ENCODE measurements around the gene QSOX1. TPM values are rescaled to one million over a fixed set of nuclear protein-coding genes. Genes with fewer than 3 reads are reported as not detected.
A peak's percentile ranks its signal among the peaks of the same experiment; 100 is the strongest.

QSOX1 gene
- total and polyA plus RNA-seq, 9 of the 15 experiments (the other 6 are each of a cell fraction or from before 2014, with no cell fraction given) = 4.0 to 53.1 (median 15.0) TPM

DNA sequence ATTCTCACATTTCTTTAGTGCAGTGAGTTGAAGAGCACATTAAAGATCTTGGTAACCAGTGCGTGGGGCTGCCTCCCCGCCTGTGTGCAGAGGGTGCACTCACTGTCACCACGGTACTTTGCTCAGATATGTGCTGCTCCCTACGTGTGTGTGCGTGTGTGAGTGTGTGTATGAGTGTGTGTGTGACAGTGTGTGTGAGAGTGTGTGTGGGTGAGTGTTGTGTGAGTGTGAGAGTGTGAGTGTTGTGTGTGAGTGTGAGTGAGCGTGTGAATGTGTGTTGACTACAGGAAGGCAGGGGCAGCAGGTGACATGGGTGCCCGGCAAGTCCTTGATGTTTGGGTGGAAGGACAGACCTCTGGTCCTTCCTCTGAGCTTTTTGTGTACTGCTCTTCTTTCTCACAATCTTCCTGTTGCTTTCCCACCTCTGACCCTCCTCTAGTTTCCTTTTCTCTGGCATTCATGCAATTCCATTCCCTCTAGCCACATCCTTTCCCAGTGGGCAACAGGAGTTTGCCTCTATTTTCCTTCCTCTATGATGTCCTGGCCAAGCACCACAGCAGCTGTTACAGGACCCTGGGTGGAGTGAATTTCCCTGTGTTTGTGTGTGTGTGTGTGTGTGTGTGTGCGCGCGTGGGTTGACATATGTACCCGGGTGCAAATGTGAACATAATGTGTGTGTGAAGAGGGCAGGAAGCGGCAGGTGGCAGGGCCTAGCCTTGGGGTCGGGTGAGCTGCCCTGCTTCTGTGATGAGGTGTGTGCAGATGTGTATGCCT lies 95.2 kb downstream of the QSOX1 start (continued):
- TF ChIP-seq, protein P1, sequence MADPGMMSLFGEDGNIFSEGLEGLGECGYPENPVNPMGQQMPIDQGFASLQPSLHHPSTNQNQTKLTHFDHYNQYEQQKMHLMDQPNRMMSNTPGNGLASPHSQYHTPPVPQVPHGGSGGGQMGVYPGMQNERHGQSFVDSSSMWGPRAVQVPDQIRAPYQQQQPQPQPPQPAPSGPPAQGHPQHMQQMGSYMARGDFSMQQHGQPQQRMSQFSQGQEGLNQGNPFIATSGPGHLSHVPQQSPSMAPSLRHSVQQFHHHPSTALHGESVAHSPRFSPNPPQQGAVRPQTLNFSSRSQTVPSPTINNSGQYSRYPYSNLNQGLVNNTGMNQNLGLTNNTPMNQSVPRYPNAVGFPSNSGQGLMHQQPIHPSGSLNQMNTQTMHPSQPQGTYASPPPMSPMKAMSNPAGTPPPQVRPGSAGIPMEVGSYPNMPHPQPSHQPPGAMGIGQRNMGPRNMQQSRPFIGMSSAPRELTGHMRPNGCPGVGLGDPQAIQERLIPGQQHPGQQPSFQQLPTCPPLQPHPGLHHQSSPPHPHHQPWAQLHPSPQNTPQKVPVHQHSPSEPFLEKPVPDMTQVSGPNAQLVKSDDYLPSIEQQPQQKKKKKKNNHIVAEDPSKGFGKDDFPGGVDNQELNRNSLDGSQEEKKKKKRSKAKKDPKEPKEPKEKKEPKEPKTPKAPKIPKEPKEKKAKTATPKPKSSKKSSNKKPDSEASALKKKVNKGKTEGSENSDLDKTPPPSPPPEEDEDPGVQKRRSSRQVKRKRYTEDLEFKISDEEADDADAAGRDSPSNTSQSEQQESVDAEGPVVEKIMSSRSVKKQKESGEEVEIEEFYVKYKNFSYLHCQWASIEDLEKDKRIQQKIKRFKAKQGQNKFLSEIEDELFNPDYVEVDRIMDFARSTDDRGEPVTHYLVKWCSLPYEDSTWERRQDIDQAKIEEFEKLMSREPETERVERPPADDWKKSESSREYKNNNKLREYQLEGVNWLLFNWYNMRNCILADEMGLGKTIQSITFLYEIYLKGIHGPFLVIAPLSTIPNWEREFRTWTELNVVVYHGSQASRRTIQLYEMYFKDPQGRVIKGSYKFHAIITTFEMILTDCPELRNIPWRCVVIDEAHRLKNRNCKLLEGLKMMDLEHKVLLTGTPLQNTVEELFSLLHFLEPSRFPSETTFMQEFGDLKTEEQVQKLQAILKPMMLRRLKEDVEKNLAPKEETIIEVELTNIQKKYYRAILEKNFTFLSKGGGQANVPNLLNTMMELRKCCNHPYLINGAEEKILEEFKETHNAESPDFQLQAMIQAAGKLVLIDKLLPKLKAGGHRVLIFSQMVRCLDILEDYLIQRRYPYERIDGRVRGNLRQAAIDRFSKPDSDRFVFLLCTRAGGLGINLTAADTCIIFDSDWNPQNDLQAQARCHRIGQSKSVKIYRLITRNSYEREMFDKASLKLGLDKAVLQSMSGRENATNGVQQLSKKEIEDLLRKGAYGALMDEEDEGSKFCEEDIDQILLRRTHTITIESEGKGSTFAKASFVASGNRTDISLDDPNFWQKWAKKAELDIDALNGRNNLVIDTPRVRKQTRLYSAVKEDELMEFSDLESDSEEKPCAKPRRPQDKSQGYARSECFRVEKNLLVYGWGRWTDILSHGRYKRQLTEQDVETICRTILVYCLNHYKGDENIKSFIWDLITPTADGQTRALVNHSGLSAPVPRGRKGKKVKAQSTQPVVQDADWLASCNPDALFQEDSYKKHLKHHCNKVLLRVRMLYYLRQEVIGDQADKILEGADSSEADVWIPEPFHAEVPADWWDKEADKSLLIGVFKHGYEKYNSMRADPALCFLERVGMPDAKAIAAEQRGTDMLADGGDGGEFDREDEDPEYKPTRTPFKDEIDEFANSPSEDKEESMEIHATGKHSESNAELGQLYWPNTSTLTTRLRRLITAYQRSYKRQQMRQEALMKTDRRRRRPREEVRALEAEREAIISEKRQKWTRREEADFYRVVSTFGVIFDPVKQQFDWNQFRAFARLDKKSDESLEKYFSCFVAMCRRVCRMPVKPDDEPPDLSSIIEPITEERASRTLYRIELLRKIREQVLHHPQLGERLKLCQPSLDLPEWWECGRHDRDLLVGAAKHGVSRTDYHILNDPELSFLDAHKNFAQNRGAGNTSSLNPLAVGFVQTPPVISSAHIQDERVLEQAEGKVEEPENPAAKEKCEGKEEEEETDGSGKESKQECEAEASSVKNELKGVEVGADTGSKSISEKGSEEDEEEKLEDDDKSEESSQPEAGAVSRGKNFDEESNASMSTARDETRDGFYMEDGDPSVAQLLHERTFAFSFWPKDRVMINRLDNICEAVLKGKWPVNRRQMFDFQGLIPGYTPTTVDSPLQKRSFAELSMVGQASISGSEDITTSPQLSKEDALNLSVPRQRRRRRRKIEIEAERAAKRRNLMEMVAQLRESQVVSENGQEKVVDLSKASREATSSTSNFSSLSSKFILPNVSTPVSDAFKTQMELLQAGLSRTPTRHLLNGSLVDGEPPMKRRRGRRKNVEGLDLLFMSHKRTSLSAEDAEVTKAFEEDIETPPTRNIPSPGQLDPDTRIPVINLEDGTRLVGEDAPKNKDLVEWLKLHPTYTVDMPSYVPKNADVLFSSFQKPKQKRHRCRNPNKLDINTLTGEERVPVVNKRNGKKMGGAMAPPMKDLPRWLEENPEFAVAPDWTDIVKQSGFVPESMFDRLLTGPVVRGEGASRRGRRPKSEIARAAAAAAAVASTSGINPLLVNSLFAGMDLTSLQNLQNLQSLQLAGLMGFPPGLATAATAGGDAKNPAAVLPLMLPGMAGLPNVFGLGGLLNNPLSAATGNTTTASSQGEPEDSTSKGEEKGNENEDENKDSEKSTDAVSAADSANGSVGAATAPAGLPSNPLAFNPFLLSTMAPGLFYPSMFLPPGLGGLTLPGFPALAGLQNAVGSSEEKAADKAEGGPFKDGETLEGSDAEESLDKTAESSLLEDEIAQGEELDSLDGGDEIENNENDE (IDR thresholded peaks at IDR 0.05; ENCODE audit: low read depth, low read length) = no peak
- TF ChIP-seq ZNF444 (CRISPR knock-in tag; IDR thresholded peaks at IDR 0.05) (no peak), RAD21 (CRISPR knock-in tag; conservative IDR thresholded peaks at IDR 0.05 in 1 of 2, IDR thresholded peaks at IDR 0.05 in 1 of 2) (peak in 1 of 2 experiments; percentile 0; a peak in 1 of 4 replicates), TSC22D4 (tag; IDR thresholded peaks at IDR 0.05) (0 out of 2 replicates have a peak, but pooled peaks have one; percentile 14), OTX1 (CRISPR knock-in tag; IDR thresholded peaks at IDR 0.05) (peak; percentile 53; the same call in 1 of the 2 replicates), CBFA2T2 (conservative IDR thresholded peaks at IDR 0.05) (no peak), MCM3 (IDR thresholded peaks at IDR 0.05) (peak; percentile 33; the same call in 1 of the 2 replicates)
- TF ChIP-seq, protein P2, sequence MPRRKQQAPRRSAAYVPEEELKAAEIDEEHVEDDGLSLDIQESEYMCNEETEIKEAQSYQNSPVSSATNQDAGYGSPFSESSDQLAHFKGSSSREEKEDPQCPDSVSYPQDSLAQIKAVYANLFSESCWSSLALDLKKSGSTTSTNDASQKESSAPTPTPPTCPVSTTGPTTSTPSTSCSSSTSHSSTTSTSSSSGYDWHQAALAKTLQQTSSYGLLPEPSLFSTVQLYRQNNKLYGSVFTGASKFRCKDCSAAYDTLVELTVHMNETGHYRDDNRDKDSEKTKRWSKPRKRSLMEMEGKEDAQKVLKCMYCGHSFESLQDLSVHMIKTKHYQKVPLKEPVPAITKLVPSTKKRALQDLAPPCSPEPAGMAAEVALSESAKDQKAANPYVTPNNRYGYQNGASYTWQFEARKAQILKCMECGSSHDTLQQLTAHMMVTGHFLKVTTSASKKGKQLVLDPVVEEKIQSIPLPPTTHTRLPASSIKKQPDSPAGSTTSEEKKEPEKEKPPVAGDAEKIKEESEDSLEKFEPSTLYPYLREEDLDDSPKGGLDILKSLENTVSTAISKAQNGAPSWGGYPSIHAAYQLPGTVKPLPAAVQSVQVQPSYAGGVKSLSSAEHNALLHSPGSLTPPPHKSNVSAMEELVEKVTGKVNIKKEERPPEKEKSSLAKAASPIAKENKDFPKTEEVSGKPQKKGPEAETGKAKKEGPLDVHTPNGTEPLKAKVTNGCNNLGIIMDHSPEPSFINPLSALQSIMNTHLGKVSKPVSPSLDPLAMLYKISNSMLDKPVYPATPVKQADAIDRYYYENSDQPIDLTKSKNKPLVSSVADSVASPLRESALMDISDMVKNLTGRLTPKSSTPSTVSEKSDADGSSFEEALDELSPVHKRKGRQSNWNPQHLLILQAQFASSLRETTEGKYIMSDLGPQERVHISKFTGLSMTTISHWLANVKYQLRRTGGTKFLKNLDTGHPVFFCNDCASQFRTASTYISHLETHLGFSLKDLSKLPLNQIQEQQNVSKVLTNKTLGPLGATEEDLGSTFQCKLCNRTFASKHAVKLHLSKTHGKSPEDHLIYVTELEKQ (CRISPR knock-in tag; IDR thresholded peaks at IDR 0.05) = no peak
- TF ChIP-seq, protein P3, sequence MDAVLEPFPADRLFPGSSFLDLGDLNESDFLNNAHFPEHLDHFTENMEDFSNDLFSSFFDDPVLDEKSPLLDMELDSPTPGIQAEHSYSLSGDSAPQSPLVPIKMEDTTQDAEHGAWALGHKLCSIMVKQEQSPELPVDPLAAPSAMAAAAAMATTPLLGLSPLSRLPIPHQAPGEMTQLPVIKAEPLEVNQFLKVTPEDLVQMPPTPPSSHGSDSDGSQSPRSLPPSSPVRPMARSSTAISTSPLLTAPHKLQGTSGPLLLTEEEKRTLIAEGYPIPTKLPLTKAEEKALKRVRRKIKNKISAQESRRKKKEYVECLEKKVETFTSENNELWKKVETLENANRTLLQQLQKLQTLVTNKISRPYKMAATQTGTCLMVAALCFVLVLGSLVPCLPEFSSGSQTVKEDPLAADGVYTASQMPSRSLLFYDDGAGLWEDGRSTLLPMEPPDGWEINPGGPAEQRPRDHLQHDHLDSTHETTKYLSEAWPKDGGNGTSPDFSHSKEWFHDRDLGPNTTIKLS (IDR thresholded peaks at IDR 0.05; ENCODE audit: borderline replicate concordance, low read depth) = no peak

Data from K562 (cell line).